ENCODE data around the gene CNNM3. TPM values are rescaled to one million over a fixed set of nuclear protein-coding genes. Genes with fewer than 3 reads are reported as not detected.
A peak's percentile ranks its signal among the peaks of the same experiment; 100 is the strongest.

CNNM3 gene
- total RNA-seq, 2 donors from 2014 or later: 29.7 to 29.8 TPM

GRCh38 chr2:96832408-96832753, 16.3 kb downstream of the CNNM3 start:
- H3K27me3 ChIP-seq (replicated peaks; ENCODE audit: insufficient read depth): no peaks in the 10 kb centered on the region
- H3K9me3 ChIP-seq: no peaks in the 10 kb centered on the region
- TF ChIP-seq POLR2A (IDR thresholded peaks at IDR 0.05) (no peak), POLR2AphosphoS5 (IDR thresholded peaks at IDR 0.05) (no peak), CTCF (IDR thresholded peaks at IDR 0.05) (no peak)
- 54% methylated on average over 11 of the region's 11 CpGs for WGBS
- no peak for DNase-seq (ENCODE audit: low spot score)
- H3K36me3 ChIP-seq: peaks cover 7% of the 10 kb centered on the region in 2 donors
- no peak overlapping the region for H3K4me3 ChIP-seq
- peaks cover 4% of the 10 kb centered on the region for H3K4me1 ChIP-seq (replicated peaks)
- intact Hi-C loops (cut with DNase I): no loop called here
- H3K27ac ChIP-seq: peak overlapping the region; percentile 44 to 60

- Histone ChIP-seq H3K4me1 (replicated peaks) (peaks cover 4% of the 10 kb centered on the region), H3K27me3 (replicated peaks; ENCODE audit: insufficient read depth) (no peaks in the 10 kb centered on the region), H3K27ac (peak overlapping the region; percentile 44 to 60), H3K4me3 (no peak overlapping the region), H3K9me3 (no peaks in the 10 kb centered on the region), H3K36me3 (peaks cover 2 to 3% of the 10 kb centered on the region in 2 donors)
- 26% methylated on average over 18 of the region's 18 CpGs for WGBS
- DNase-seq (ENCODE audit: low spot score): peak; percentile 85
- intact Hi-C loops (cut with DNase I): no loop called here
- no peak for TF ChIP-seq CTCF (IDR thresholded peaks at IDR 0.05)
- TF ChIP-seq POLR2A (IDR thresholded peaks at IDR 0.05): no peak
- TF ChIP-seq POLR2AphosphoS5 (IDR thresholded peaks at IDR 0.05): peak; percentile 88
Measured at GRCh38 chr2:96832754-96833507, 16.9 kb downstream of the CNNM3 start.

- H3K27me3 ChIP-seq (replicated peaks; ENCODE audit: insufficient read depth): no peaks in the 10 kb centered on the region
- intact Hi-C loops (cut with DNase I): no loop called here
- H3K9me3 ChIP-seq: no peaks in the 10 kb centered on the region
- H3K4me1 ChIP-seq (replicated peaks): peaks cover 4% of the 10 kb centered on the region
- no peak for TF ChIP-seq POLR2A (IDR thresholded peaks at IDR 0.05)
- no peak for TF ChIP-seq CTCF (IDR thresholded peaks at IDR 0.05)
- no peak for TF ChIP-seq POLR2AphosphoS5 (IDR thresholded peaks at IDR 0.05)
- no peak for DNase-seq (ENCODE audit: low spot score)
- H3K27ac ChIP-seq: no peak overlapping the region
- H3K4me3 ChIP-seq: no peak overlapping the region
- WGBS: 98% methylated on average over 4 of the region's 4 CpGs
- no peaks in the 10 kb centered on the region for H3K36me3 ChIP-seq
Measured at GRCh38 chr2:96835830-96836229, 19.8 kb downstream of the CNNM3 start.

- Histone ChIP-seq H3K4me3 (no peak overlapping the region), H3K27ac (no peak overlapping the region), H3K27me3 (replicated peaks; ENCODE audit: insufficient read depth) (no peaks in the 10 kb centered on the region), H3K4me1 (replicated peaks) (peaks cover 3% of the 10 kb centered on the region), H3K36me3 (no peaks in the 10 kb centered on the region), H3K9me3 (no peaks in the 10 kb centered on the region)
- WGBS: 91% methylated on average over 9 of the region's 9 CpGs
- DNase-seq (ENCODE audit: low spot score): no peak
- intact Hi-C loops (cut with DNase I): no loop called here
- TF ChIP-seq CTCF (IDR thresholded peaks at IDR 0.05): no peak
- TF ChIP-seq POLR2AphosphoS5 (IDR thresholded peaks at IDR 0.05): no peak
- TF ChIP-seq POLR2A (IDR thresholded peaks at IDR 0.05): no peak
Measured at GRCh38 chr2:96837575-96837974, 21.5 kb downstream of the CNNM3 start.

Measured in prostate gland (tissue), 2 donors.